Stomach smooth muscle (tissue), 2 donors: Measurements from ENCODE around the gene CD9.

Source experiments
- H3K27ac ChIP-seq: one replicate; pipeline ENCODE4 v1.7.0; 2013; ENCODE audit warnings: mild to moderate bottlenecking, low read length, inconsistent platforms
- H3K27me3 ChIP-seq, 2 donors: one replicate each; pipeline ENCODE4 v1.7.0; 2013; ENCODE audit warnings: low read length in 2 of 2; ENCODE audit not compliant: insufficient read depth in 2 of 2, control insufficient read depth in 1 of 2
- H3K36me3 ChIP-seq, 2 donors: one replicate each; pipeline ENCODE4 v1.7.0; 2013; ENCODE audit warnings: low read length in 2 of 2; ENCODE audit not compliant: control insufficient read depth in 2 of 2, insufficient read depth in 2 of 2
- H3K4me1 ChIP-seq: one replicate; pipeline ENCODE4 v1.7.0; 2013; ENCODE audit warnings: low read length; ENCODE audit not compliant: control insufficient read depth, insufficient read depth
- H3K4me3 ChIP-seq, 2 donors: one replicate each; pipeline ENCODE4 v1.7.0; 2013; ENCODE audit warnings: low read length in 2 of 2
- H3K9ac ChIP-seq, 2 donors: one replicate each; pipeline ENCODE4 v1.7.0; 2013; ENCODE audit warnings: low read length in 2 of 2, mild to moderate bottlenecking in 1 of 2
- H3K9me3 ChIP-seq, 2 donors: one replicate each; pipeline ENCODE4 v1.7.0; 2013; ENCODE audit warnings: low read length in 2 of 2; ENCODE audit not compliant: control insufficient read depth in 2 of 2
- donor health status: healthy.
- donor health status: Pancreatic carcinoma.

The CD9 gene

GRCh38 chr12:6233121-6233971, 33.1 kb downstream of the CD9 start:
- peak overlapping the region; percentile 42 to 58 for H3K9ac ChIP-seq
- no peak overlapping the region for H3K4me3 ChIP-seq
- peaks cover 42% of the 10 kb centered on the region in 2 donors for H3K36me3 ChIP-seq
- no peaks in the 10 kb centered on the region for H3K9me3 ChIP-seq
- peak overlapping the region; percentile 100 for H3K27ac ChIP-seq
- peaks cover 78% of the 10 kb centered on the region for H3K4me1 ChIP-seq
- no peaks in the 10 kb centered on the region for H3K27me3 ChIP-seq

- Histone ChIP-seq H3K4me1 (peaks cover 70% of the 10 kb centered on the region), H3K4me3 (no peak overlapping the region), H3K27me3 (no peaks in the 10 kb centered on the region), H3K9ac (peak overlapping the region; percentile 51 to 58), H3K36me3 (peaks cover 48 to 49% of the 10 kb centered on the region in 2 donors), H3K9me3 (no peaks in the 10 kb centered on the region), H3K27ac (peak overlapping the region; percentile 100)
Measured at GRCh38 chr12:6234214-6234613, 34.0 kb downstream of the CD9 start.

- H3K27ac ChIP-seq = peak overlapping the region; percentile 100
- H3K9ac ChIP-seq = peak overlapping the region; percentile 36
Measured at GRCh38 chr12:6234906-6235305, 34.7 kb downstream of the CD9 start.

GRCh38 chr12:6235499-6235898, 35.3 kb downstream of the CD9 start:
- no peaks in the 10 kb centered on the region for H3K9me3 ChIP-seq
- peak overlapping the region; percentile 100 for H3K27ac ChIP-seq
- H3K36me3 ChIP-seq = peaks cover 53 to 57% of the 10 kb centered on the region in 2 donors
- peak overlapping the region; percentile 2 to 36 for H3K9ac ChIP-seq
- peaks cover 57% of the 10 kb centered on the region for H3K4me1 ChIP-seq
- H3K27me3 ChIP-seq = no peaks in the 10 kb centered on the region
- H3K4me3 ChIP-seq = peak overlapping the region in 1 of 2 donors; percentile 8

More at GRCh38 chr12:6234906-6235305, 34.7 kb downstream of the CD9 start:
- Histone ChIP-seq H3K9me3 (no peaks in the 10 kb centered on the region), H3K27me3 (no peaks in the 10 kb centered on the region), H3K4me1 (peaks cover 63% of the 10 kb centered on the region), H3K36me3 (peaks cover 53 to 56% of the 10 kb centered on the region in 2 donors), H3K4me3 (peak overlapping the region in 1 of 2 donors; percentile 8)

- H3K36me3 ChIP-seq = peaks cover 53 to 57% of the 10 kb centered on the region in 2 donors
- H3K4me3 ChIP-seq = no peak overlapping the region
- H3K27ac ChIP-seq = peak overlapping the region; percentile 100
- H3K27me3 ChIP-seq = no peaks in the 10 kb centered on the region
- peaks cover 51% of the 10 kb centered on the region for H3K4me1 ChIP-seq
- H3K9me3 ChIP-seq = no peaks in the 10 kb centered on the region
- H3K9ac ChIP-seq = peak overlapping the region; percentile 2 to 47
Measured at GRCh38 chr12:6235906-6236640, 35.9 kb downstream of the CD9 start.

GRCh38 chr12:6236641-6236940, 36.4 kb downstream of the CD9 start:
- H3K27ac ChIP-seq = peak overlapping the region; percentile 100
- H3K36me3 ChIP-seq = peaks cover 53 to 57% of the 10 kb centered on the region in 2 donors
- no peak overlapping the region for H3K4me3 ChIP-seq
- H3K4me1 ChIP-seq = peaks cover 51% of the 10 kb centered on the region
- no peak overlapping the region for H3K9ac ChIP-seq
- H3K9me3 ChIP-seq = no peaks in the 10 kb centered on the region
- no peaks in the 10 kb centered on the region for H3K27me3 ChIP-seq

DNA sequence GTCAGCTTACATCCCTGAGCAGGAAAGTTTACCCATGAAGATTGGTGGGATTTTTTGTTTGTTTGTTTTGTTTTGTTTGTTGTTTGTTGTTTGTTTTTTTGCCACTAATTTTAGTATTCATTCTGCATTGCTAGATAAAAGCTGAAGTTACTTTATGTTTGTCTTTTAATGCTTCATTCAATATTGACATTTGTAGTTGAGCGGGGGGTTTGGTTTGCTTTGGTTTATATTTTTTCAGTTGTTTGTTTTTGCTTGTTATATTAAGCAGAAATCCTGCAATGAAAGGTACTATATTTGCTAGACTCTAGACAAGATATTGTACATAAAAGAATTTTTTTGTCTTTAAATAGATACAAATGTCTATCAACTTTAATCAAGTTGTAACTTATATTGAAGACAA, 37.6 kb downstream of the CD9 start:
- no peaks in the 10 kb centered on the region for H3K27me3 ChIP-seq
- H3K27ac ChIP-seq = no peak overlapping the region
- H3K4me3 ChIP-seq = no peak overlapping the region
- H3K36me3 ChIP-seq = peaks cover 51 to 55% of the 10 kb centered on the region in 2 donors
- H3K9me3 ChIP-seq = no peaks in the 10 kb centered on the region
- no peak overlapping the region for H3K9ac ChIP-seq
- peaks cover 42% of the 10 kb centered on the region for H3K4me1 ChIP-seq

DNA sequence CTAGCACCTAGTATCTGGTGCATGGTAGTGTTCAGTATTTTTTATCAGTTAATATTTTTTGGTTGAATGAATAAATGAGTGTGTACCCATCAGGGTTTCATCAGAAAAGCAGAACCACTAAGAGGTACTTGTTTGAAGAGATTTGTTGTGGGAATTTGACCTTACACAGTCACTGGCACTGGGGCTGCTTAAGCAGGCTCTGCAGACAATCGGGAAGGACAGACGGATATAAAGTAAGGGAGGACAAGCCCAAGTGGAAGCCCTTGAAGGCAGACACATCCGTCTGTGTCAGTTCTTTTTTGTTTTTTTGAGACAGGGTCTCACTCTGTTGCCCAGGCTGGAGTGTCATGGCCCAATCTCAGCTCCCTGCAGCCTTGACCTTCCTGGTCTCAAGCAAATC, 38.7 kb downstream of the CD9 start:
- Histone ChIP-seq H3K36me3 (peaks cover 43 to 48% of the 10 kb centered on the region in 2 donors), H3K27me3 (no peaks in the 10 kb centered on the region), H3K4me1 (peaks cover 32% of the 10 kb centered on the region), H3K4me3 (no peak overlapping the region), H3K27ac (no peak overlapping the region), H3K9me3 (no peaks in the 10 kb centered on the region), H3K9ac (no peak overlapping the region)

DNA sequence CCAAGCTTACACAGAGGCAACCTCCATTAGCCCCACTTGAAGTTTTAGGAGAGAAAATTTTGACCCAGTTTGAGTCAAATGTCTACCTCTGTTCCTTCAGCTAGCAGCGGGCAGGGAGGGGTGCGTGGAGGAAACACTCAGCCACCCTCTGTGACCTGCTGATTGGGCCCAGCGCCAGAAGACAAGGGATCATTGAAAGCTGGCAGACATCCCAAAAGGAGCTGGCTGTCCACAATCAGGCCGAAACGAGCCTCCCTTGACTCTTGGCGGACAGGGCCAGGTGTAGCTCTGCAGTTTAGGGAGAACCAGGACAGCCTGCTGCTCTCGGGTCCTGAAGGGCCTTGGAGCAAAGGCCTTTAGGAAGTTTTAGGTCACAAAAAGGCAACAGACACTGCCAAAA, 41.3 kb downstream of the CD9 start:
- Histone ChIP-seq H3K36me3 (peaks cover 23 to 26% of the 10 kb centered on the region in 2 donors), H3K27ac (peak overlapping the region; percentile 11), H3K4me1 (peaks cover 8% of the 10 kb centered on the region), H3K4me3 (no peak overlapping the region), H3K27me3 (no peaks in the 10 kb centered on the region), H3K9me3 (no peaks in the 10 kb centered on the region), H3K9ac (no peak overlapping the region)

- Histone ChIP-seq H3K9ac (no peak overlapping the region), H3K4me1 (no peaks in the 10 kb centered on the region), H3K9me3 (no peaks in the 10 kb centered on the region), H3K27me3 (no peaks in the 10 kb centered on the region), H3K36me3 (no peaks in the 10 kb centered on the region), H3K27ac (no peak overlapping the region), H3K4me3 (no peak overlapping the region)
Measured at GRCh38 chr12:6249580-6249979, 49.4 kb downstream of the CD9 start.

DNA sequence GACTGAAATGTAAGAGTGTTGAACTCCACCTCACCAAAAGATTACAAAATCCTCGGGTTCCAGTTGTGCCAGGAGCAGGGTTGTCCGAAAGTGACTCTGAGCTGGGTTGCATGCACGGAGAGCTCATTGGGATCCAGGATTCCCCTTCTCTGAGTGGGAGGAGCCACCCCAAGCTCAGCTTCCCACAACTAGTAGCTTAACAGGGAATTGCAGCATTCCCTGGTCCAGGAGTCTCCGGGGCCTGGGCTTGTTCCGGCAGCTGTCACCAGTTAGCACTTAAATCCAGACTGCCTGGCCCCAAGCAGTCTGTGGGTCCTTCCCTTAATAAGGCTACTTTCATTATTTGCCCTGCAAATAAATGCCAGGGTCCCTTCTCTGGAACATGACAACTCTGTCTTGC, 50.1 kb downstream of the CD9 start:
- no peak overlapping the region for H3K27ac ChIP-seq
- H3K4me3 ChIP-seq = no peak overlapping the region
- no peak overlapping the region for H3K9ac ChIP-seq
- no peaks in the 10 kb centered on the region for H3K27me3 ChIP-seq
- no peaks in the 10 kb centered on the region for H3K4me1 ChIP-seq
- no peaks in the 10 kb centered on the region for H3K9me3 ChIP-seq
- no peaks in the 10 kb centered on the region for H3K36me3 ChIP-seq
